ENCODE data around the gene DNAJC13.

GRCh38 chr3:132535575-132536441, 118.5 kb downstream of the DNAJC13 start:
- TF ChIP-seq, protein P1, sequence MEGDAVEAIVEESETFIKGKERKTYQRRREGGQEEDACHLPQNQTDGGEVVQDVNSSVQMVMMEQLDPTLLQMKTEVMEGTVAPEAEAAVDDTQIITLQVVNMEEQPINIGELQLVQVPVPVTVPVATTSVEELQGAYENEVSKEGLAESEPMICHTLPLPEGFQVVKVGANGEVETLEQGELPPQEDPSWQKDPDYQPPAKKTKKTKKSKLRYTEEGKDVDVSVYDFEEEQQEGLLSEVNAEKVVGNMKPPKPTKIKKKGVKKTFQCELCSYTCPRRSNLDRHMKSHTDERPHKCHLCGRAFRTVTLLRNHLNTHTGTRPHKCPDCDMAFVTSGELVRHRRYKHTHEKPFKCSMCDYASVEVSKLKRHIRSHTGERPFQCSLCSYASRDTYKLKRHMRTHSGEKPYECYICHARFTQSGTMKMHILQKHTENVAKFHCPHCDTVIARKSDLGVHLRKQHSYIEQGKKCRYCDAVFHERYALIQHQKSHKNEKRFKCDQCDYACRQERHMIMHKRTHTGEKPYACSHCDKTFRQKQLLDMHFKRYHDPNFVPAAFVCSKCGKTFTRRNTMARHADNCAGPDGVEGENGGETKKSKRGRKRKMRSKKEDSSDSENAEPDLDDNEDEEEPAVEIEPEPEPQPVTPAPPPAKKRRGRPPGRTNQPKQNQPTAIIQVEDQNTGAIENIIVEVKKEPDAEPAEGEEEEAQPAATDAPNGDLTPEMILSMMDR (IDR thresholded peaks at IDR 0.05): peak; percentile 73
- TF ChIP-seq ZNF396 (CRISPR knock-in tag; IDR thresholded peaks at IDR 0.05; ENCODE audit: borderline replicate concordance): no peak
- TF ChIP-seq, protein P2, sequence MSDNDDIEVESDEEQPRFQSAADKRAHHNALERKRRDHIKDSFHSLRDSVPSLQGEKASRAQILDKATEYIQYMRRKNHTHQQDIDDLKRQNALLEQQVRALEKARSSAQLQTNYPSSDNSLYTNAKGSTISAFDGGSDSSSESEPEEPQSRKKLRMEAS (CRISPR knock-in tag; IDR thresholded peaks at IDR 0.05): no peak
- no peak for TF ChIP-seq ATF3 (CRISPR knock-in tag; conservative IDR thresholded peaks at IDR 0.05)
